Stimulated activated naive B cell treated with anti-CD40 and anti-IgM and Interleukin-4, amounts not matched to agents 10 μg/mL and 1 μg/mL and 100 μg/mL, for 72 hours (primary cell): ENCODE results near the gene SOD1.

Experiments used
- ATAC-seq, 2 donors: fragments of 150-1000 bp; cut with Tn5 transposase; replicated peaks; 2 replicates each; pipeline ENCODE4 v1.10.0; 2021; ENCODE audit warnings: moderate library complexity in 1 of 2
- DNase-seq: peaks from one replicate; pipeline ENCODE4 v3.0.0; 2021
- H3K27ac Mint-ChIP-seq: one replicate; pipeline ENCODE4 v1.8.0; 2022; ENCODE audit warnings: mild to moderate bottlenecking, mixed read lengths
- H3K27me3 Mint-ChIP-seq, 2 donors: one replicate each; pipeline ENCODE4 v1.8.0; 2022; ENCODE audit warnings: mixed read lengths in 2 of 2
- H3K36me3 Mint-ChIP-seq, 2 donors: one replicate each; pipeline ENCODE4 v1.8.0; 2022; ENCODE audit warnings: mixed read lengths in 2 of 2, mild to moderate bottlenecking in 1 of 2
- H3K4me1 Mint-ChIP-seq, 2 donors: one replicate each; pipeline ENCODE4 v1.8.0; 2022; ENCODE audit warnings: mixed read lengths in 2 of 2, mild to moderate bottlenecking in 1 of 2
- H3K4me3 Mint-ChIP-seq, 2 donors: one replicate each; pipeline ENCODE4 v1.8.0; 2022; ENCODE audit warnings: mild to moderate bottlenecking in 2 of 2, mixed read lengths in 2 of 2, moderate library complexity in 1 of 2
- H3K9me3 Mint-ChIP-seq, 2 donors: one replicate each; pipeline ENCODE4 v1.8.0; 2022; ENCODE audit warnings: mixed read lengths in 2 of 2, mild to moderate bottlenecking in 1 of 2

The SOD1 gene

GRCh38 chr21:31711745-31712285, 52.3 kb downstream of the SOD1 start:
- Mint-ChIP-seq H3K4me3 (no peak overlapping the region), H3K27ac (no peak overlapping the region), H3K36me3 (peaks cover 4 to 12% of the 10 kb centered on the region in 2 donors), H3K27me3 (no peaks in the 10 kb centered on the region), H3K9me3 (no peaks in the 10 kb centered on the region), H3K4me1 (peaks cover 41 to 90% of the 10 kb centered on the region in 2 donors)
- no peak for ATAC-seq
- DNase-seq: no peak

GRCh38 chr21:31713115-31713514, 53.6 kb downstream of the SOD1 start:
- DNase-seq (no peak), ATAC-seq (no peak)
- Mint-ChIP-seq H3K27me3 (no peaks in the 10 kb centered on the region), H3K9me3 (no peaks in the 10 kb centered on the region), H3K36me3 (peaks cover 2 to 13% of the 10 kb centered on the region in 2 donors), H3K27ac (no peak overlapping the region), H3K4me1 (peaks cover 39 to 84% of the 10 kb centered on the region in 2 donors), H3K4me3 (no peak overlapping the region)

GRCh38 chr21:31713973-31714740, 54.7 kb downstream of the SOD1 start:
- peaks cover 41 to 82% of the 10 kb centered on the region in 2 donors for H3K4me1 Mint-ChIP-seq
- H3K27me3 Mint-ChIP-seq: no peaks in the 10 kb centered on the region
- ATAC-seq: peak; percentile 38 to 82
- peak overlapping the region; percentile 47 for H3K27ac Mint-ChIP-seq
- H3K36me3 Mint-ChIP-seq: peaks cover 2 to 17% of the 10 kb centered on the region in 2 donors
- H3K4me3 Mint-ChIP-seq: no peak overlapping the region
- H3K9me3 Mint-ChIP-seq: no peaks in the 10 kb centered on the region
- no peak for DNase-seq

GRCh38 chr21:31714741-31715365, 55.4 kb downstream of the SOD1 start:
- H3K36me3 Mint-ChIP-seq: peaks cover 4 to 18% of the 10 kb centered on the region in 2 donors
- peak overlapping the region; percentile 9 for H3K27ac Mint-ChIP-seq
- no peaks in the 10 kb centered on the region for H3K27me3 Mint-ChIP-seq
- DNase-seq (no peak), ATAC-seq (no peak)
- H3K4me3 Mint-ChIP-seq: no peak overlapping the region
- peaks cover 40 to 78% of the 10 kb centered on the region in 2 donors for H3K4me1 Mint-ChIP-seq
- no peaks in the 10 kb centered on the region for H3K9me3 Mint-ChIP-seq

GRCh38 chr21:31716106-31716505, 56.6 kb downstream of the SOD1 start:
- H3K9me3 Mint-ChIP-seq: no peaks in the 10 kb centered on the region
- no peaks in the 10 kb centered on the region for H3K27me3 Mint-ChIP-seq
- H3K27ac Mint-ChIP-seq: no peak overlapping the region
- H3K4me3 Mint-ChIP-seq: no peak overlapping the region
- DNase-seq (no peak), ATAC-seq (no peak)
- peaks cover 38 to 77% of the 10 kb centered on the region in 2 donors for H3K4me1 Mint-ChIP-seq
- peaks cover 4 to 16% of the 10 kb centered on the region in 2 donors for H3K36me3 Mint-ChIP-seq
